ENCODE results near the gene ESRRB. TPM values are rescaled to one million over a fixed set of nuclear protein-coding genes. Genes with fewer than 3 reads are reported as not detected.
"Not testable (repeated sequence)": the region's sequence is repeated elsewhere in the genome, so short reads cannot be mapped to it uniquely, and the experiment has no call there.

Gene ESRRB
- total RNA-seq, 1 donor from 2014 or later = 0.31 TPM

DNA sequence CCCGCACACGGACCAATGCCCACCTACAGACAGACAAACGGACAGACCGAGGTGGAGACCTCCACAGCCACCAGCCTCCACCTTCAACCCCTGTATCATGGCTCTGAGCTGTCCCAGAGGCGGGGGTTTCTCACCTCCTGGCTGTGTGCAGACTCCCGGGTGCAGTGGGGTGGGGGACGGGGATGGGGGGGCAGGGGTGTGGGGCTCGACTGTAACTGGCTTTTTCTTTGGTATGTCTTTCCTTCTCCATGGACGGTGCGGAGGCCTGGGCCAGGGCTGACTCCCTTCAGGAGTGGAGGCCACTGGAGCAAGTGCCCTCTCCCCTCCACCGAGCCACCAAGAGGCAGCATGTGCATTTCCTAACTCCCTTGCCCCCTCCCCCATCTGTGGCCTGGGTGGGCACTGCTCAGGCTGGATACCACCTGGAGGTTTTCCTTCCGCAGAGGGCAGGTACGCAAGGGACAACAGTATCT, 122.6 kb downstream of the ESRRB start:
- no peak for DNase-seq

DNA sequence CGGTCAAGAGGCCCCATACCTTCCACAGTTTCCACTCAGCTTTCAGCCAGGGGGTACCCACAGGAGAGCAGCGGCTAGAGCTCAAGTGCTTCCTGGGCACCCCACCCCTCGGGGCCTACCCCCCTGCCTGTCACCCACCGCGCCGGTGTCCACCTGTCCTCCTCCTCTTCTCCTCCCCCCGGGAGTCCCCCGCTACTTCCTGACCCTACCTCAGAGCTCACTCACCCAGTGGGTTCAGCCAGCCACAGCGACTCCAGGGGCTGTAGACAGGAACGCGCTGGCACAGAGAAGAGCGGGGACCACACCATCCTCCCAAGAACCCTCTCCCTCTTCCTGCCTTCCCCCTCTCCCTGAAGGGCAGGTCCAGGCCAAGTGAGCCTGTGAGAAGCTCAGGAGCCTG, 123.0 kb downstream of the ESRRB start:
- no peak for DNase-seq

DNA sequence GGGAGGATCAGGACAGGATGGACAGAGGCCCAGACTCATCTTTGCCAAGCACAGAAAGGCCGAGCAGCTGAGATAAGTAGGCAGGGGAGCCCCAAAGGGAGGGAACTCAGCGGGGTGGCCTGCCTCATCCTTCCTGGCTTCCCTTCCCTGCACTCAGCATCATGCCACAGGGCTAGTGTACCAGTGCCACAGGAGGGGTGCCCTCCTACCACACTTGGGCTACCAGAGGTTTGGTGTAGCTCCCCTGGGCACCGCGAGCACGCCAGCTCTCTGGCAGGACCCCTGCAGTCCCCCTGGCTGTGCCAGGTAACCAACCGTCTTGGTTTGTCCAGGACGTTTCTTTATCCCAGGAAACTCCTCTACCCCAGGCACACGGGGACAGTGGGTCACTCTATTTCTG, 123.5 kb downstream of the ESRRB start:
- no peak for DNase-seq

DNA sequence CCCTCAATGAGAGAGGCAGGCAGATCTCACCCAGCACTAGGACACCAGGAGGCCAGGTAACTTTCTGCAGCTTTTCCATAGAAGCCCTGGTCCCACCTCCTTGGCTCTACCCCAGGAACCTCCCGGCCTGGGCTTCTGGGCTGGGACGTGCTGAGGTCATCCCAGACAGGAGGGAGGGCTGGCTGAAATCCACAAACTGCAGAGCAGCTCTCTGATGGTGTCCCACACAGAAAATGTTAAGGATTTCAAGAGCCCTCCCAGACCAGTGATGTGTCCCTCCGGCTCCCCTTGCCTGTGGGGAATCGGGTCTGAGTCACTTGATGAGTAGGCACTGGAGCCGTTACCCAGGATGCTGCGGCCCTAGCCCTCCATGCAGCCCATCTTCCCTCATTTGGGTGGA, 124.1 kb downstream of the ESRRB start:
- DNase-seq = no peak

DNA sequence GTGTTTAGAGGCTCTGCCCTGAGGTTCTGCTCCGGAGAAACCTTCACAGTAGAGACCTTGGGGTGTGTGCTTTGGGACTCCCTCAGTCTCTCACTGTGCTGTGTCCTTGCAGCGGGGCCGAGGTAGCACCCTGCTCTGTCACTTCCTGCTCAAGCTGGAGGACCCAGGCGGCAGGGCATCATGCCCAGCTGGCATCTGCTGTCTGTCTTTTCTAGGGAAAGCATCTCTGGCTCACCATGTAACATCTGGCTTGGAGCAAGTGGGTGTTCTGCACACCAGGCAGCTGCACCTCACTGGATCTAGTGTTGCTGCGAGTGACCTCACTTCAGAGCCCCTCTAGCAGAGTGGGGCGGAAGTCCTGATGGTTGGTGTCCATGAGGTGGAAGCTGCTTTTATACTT, 124.5 kb downstream of the ESRRB start:
- no peak for DNase-seq

DNA sequence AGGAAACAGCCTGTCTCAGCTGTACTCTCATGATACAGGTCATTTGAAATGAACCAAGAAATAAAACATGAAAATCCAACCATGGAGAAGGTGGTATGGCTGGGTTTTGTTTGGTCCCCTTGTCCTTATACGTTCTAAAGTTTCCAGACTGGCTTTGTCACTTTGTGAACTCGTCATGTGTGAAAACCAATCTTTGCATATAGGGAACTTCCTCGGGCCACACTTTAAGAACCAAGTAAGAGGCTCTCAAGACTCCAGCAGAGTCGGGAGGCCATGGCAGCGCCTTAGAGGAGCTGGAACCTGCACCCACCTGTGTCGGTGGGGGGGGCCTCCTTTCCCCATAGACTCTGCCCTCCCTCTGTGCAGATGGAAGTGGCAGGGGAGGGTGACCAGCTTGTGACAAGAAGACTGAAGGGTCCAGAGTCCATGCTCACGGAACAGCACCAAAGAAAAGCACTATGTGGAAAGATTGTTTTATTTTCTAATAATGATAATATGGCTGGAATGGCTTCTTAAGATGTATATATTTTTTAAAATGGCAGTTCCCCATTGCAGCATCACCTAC, 125.3 kb downstream of the ESRRB start:
- no peak for DNase-seq

DNA sequence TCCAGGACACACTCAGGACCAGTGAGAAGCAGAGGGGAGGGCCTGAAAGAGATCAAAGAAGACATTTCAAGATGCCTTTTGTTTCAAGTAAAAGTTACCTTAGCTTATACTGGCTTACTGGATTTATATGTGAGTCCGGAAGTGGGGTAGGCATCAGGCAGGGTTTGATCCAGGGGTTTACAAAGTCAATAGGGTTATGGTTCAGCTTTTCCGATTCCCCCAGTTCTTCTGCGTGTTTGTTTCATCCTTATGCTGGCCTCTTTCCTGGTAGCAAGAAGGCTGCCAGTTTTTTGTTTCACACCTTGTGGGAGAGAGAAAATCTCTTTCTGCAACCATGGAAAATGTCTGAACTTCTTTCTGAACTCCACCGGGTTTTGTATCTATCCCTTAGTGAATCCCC, 126.3 kb downstream of the ESRRB start:
- no peak for DNase-seq

DNA sequence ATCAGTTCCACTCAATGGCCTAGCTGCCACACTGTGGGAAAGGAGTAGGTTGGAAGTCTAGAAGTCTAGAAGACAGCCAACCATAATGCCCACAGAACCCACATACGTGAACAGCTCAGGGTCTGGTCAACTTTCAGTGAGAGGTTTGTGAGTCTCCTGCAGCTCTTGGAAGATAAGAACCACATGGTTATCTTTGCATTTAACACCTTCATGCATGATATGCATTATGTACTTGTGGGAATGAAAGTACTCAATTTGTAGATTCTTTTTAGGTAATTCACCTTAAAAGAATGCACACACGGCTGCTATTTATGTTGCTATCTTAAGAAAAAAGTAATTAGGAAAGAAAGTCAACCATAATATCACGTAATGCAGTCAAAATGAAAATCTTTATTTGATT, 126.7 kb downstream of the ESRRB start:
- no peak for DNase-seq

DNA sequence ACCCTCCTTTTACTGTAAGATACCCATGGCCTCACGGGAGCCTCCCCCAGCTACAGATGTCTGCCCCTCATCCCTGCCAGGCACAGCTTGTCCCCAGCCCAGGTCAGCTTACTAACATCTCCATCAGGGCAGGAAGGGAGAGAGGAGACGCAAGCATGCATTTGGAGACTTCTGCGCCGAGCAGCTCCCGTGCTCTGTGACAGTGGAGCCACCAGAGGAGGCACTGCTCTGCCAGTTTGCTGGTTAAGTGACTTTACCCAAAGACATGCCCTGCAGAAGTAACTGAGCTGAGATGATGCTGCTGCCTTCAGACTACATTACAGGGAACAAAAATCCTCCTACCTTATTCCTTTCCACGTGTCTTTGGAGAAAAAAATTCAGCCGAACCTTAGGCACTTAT, 133.4 kb downstream of the ESRRB start:
- no peak for DNase-seq

DNA sequence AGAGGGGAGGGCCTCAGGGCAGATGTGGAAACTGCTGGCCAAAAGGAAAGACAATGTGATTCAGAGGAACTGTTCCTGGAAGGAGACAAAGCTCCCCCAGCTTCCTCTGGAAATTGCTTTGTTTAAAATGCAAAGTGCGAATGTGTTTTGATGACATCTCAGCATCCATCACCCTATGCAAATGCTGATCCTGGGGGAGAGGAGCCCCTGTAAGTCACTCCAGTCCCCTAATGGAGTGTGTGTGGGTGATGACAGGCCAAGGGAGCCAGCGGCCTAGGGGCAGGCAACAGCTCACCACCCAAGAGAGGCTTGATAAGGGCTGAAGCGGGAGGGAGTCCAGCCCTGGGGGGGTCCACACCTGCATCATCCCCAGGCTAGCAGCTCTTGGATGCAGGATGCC, 134.2 kb downstream of the ESRRB start:
- no peak for DNase-seq

DNA sequence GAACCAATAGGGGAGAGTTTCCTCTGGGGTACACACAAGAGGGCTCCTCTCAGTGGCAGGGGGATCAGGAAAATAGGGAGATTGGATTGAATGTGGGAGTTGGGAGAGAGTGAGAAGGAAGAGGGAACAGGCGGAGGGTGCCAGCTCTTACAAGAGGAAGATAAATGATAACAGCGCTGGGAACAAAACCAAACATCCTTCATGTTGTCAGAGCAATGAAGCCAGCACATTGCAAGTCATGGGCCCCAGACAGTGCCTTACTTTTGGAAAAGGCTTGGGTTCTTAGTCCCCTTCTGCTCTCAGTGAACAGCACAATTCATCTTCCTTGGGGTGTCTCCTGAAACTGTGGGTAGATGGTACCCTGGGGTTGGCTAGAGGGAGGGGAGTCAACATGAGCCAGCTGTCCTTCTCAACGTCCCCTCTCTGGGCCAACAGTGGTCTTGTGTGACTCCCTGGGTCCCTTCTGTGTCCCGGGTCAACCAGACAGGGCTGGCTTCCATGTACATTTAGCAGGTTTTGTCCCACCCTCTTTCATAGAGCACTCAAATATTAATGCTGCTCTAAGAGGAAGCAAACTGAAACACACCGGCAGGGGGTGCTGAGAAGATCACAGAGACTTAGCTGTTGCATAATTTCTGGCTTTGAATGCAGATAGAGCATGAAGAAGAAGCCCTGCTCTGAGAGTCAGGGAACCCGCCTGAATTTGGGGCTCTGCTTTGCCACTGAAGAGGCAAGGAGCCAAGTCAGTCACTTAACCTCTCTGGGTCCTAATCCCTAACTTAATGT, 138.5 kb downstream of the ESRRB start:
- no peak for DNase-seq

DNA sequence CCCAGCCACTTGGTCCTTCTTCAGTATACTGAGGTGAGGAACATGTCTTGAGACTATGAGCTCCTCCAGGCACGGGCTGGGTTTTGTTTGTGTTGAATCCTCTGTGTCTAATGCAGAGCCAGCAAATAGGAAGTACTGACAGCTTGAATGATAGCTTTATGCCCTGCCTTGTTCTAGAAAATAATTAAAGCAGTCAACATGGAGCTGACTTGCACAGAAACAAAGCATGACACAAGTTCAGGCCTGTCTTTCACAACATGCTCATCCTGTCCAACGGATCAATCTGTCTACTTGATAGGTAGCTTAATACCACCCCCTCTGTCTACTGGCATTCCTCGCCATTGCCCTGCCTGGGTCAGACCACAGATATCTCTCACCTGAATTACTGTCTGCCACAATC, 140.9 kb downstream of the ESRRB start:
- DNase-seq = no peak

DNA sequence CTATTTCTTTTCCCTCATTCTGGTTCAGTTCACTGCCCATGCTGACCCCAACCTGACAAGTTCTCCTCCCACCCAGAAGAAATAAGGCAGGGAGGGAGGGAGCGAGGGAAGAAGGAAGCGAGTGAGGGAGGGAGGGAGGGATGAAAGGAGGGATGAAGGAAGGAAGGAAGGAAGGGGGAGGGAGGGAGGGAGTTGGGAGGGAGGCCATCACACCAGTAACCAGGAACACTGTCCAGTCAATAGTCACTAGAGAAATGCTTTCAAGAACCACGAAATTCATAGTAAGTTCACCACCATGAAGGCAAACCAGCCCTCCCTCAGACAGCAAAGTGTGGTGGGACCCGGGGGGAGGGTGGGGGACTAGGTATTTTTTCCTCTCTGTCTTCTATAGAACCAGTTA, 142.4 kb downstream of the ESRRB start:
- no peak for DNase-seq

DNA sequence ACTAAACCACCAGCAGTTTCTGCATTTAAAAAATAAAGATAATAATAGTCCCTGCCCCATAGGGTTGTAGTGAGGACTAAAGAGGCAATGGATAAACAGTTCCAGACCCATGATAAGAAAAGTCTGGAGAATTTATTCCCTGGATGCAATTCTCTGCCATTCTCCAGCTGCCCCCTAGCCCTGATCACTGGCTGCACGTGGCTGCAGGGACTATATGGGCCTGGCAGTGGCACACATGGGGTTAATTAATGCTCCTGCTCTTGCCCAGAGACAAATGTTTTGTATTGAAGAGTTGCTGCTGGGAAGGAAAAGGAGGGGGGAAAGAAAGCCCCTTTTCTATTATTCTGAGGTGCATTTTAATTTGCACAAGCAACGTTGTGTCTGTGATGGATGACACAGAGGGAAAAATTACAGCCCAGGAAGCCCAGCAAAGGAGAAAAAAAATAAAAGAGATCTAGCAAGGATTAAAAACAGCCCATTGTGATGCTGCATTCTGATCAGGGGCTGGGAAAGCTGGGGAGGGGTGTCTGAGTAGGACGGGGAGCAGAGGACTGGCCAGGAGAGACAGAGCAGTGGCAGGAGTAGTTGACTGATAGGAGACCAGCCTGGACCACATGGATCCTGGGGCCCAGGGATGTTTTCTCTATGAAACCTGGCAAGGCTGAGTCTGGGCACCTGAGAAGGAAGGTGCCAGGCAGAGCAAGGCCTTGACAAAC, 149.3 kb downstream of the ESRRB start:
- no peak for DNase-seq

DNA sequence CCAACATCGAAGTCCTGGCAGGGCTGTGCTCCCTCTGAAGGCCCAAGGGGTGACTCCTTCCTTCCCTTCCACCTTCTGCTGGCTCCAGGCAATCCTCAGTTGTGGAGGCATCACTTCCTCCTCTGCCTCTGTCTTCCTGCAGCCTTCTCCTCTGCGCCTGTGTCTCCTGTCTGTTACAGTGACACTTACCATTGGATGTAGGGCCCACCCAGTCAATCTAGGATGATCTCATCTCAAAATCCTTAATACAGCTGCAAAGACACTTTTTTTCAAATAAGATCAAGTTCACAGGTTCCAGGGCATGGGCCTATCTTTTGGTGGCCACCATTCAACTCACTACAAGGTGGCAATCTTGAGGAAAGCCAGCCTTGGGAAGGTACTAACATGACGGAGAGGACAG, 155.1 kb downstream of the ESRRB start:
- no peak for DNase-seq

DNA sequence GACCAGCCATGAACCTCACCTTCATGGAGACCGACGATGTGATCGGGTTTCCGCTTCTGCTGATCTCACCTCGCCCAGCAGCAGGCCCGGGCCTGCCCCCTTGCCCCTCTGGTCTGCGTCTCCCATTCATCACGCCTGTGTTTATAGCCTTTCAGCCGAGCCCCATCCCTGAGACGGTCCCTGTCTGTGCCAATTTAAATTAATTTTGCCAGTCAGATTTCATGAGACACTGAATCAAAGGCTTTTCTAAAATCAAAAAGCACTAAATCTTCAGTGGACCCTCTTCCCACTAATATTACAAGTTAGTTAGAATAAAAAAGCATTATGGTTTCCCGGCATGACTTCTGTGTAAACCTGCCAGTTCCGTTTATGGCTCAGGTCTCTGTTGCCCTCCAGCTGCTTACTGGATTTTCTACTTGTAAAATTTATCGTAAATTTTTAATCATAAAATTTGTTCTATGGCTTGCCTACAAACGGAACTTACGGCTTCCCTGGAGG, 155.9 kb downstream of the ESRRB start:
- DNase-seq = no peak

DNA sequence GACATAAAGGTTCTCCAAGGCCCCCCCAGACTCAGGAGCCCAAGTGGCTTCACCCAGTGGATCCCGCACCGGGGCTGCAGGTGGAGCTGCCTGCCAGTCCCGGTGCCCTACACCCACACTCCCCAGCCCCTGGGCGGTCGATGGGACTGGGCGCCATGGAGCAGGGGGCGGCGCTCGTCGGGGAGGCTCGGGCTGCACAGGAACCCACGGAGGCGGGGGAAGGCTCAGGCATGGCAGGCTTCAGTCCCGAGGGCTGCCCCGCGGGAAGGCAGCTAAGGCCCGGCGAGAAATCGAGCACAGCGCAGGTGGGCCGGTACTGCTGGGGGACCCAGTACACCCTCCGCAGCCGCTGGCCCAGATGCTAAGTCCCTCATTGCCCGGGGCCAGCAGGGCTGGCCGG, 160.7 kb downstream of the ESRRB start:
- DNase-seq = not testable (repeated sequence)

DNA sequence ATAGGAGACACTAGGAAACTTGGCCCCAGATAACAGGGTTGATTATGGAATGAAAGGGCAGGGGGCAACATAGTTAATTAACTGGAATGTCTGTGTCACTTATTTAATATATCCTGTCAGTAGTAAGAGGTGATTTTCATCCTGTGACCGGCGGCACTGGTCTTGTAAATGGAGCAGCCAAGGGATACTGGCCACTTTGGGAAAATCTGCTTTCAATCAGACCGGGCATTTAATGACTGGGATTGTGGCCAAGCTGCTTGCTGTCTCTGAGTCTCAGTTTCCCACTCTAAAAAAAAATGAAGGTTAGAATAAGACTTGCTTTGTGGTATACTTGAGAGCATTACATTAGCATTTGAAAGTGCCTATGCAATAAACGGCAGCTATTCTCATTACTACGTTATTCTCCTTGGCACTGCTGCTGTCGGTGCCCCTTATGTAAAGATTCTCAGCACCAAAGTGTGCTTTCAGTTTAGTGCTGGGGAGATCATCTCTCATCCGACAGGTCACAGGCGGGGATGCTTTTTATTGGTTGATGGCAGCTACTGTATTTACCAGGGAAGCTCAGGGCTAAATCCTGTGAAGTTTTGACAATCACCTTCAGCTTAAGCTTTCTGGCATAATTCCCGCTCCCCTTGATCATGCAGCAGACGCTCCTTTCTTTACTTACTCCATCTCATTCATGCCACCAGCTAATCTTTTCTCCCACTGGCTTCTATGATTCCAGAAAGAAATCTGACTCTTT, 162.1 kb downstream of the ESRRB start:
- DNase-seq = no peak

DNA sequence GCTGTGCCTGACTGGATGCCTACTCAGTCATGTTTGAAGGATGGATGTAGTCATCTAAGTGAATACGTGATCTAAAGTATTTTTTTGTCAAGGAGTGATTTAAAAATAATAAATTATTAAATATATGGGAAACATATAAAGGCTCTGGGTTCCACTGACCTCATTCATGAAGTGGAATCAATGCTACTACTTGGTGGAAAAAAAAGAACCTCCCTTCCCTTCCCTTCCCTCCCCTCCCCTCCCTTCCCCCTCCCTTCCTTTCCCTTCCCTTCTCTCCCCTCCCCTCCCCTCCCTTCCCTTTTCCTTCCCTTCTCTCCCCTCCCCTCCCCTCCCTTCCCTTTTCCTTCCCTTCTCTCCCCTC, 162.7 kb downstream of the ESRRB start:
- DNase-seq = no peak

DNA sequence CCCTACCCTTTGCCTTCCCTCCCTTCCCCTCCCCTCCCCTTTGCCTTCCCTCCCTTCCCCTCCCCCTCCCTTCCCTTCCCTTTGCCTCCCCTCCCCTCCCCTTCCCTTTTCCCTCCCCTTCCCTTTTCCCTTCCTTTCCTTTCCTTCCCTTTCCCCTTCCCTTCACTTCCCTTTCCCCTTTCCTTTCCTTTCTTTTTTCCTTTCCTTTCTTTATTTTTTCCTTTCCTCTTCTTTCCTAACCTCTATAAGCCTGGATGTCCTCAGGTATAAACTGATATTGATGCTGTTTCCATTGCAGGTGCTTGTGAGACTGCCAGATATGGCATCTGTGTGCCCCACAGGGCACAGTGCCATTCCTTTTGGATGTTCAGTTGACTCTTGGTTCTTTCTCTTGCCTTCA, 163.2 kb downstream of the ESRRB start:
- no peak for DNase-seq

DNA sequence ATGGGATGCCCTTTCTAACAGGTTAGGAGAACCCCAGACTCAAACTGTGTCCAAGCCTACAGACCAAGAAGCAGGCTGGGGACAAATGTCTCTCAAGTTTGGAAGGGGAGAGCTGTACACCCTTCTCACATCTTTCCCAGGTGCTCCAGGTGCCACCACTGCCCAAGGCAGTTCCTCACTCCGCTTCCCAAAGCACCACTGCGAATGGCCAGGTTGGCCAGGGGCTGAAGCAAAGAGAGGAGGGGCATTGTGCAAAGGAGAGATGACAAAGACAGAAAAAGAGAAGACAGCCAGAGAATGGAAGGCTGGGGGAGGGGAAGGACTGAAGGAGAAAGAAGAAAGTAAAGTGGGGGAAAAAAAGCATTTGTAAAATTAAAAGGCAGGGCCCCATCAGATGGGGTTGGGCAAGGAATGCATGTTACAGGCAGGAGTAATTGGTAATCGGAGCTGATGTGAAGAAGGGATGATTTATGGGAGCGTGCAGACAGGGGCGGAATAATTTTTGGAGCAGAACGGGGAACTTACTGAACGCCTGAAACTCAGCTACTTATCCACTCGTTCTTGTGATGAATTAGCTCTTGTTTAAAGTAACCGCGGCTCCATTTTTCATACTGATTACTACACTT, 165.8 kb downstream of the ESRRB start:
- DNase-seq = no peak
